Measurements from ENCODE around the gene LRP1B. TPM values are rescaled to one million over a fixed set of nuclear protein-coding genes. Genes with fewer than 3 reads are reported as not detected.

Gene LRP1B
- total RNA-seq, 1 donor from 2014 or later = 1.7 TPM

- no peaks in the 10 kb centered on the region for H3K36me3 Mint-ChIP-seq
- no peak overlapping the region for H3K27ac Mint-ChIP-seq
- no peaks in the 10 kb centered on the region for H3K4me1 Mint-ChIP-seq
- TF ChIP-seq CTCF (IDR thresholded peaks at IDR 0.05; ENCODE audit: unreplicated experiment) = peak; percentile 43
- no peak overlapping the region for H3K4me3 Mint-ChIP-seq
- H3K9me3 Mint-ChIP-seq = peaks cover 4% of the 10 kb centered on the region
- H3K27me3 Mint-ChIP-seq (ENCODE audit: low read depth) = no peaks in the 10 kb centered on the region
- DNase-seq (ENCODE audit: low spot score in 2 of 2, unreplicated experiment in 2 of 2) = no peak
Measured at GRCh38 chr2:142112757-142113221, 18.0 kb downstream of the LRP1B start.

GRCh38 chr2:142104134-142104758 is 26.6 kb downstream of the LRP1B start:
- no peak for DNase-seq (ENCODE audit: low spot score in 2 of 2, unreplicated experiment in 2 of 2)
- no peaks in the 10 kb centered on the region for H3K27me3 Mint-ChIP-seq (ENCODE audit: low read depth)
- no peaks in the 10 kb centered on the region for H3K36me3 Mint-ChIP-seq
- H3K9me3 Mint-ChIP-seq = no peaks in the 10 kb centered on the region
- TF ChIP-seq CTCF (IDR thresholded peaks at IDR 0.05; ENCODE audit: unreplicated experiment) = no peak
- H3K4me3 Mint-ChIP-seq = no peak overlapping the region
- peak overlapping the region; percentile 14 for H3K27ac Mint-ChIP-seq
- H3K4me1 Mint-ChIP-seq = peaks cover 28% of the 10 kb centered on the region

- H3K9me3 Mint-ChIP-seq = no peaks in the 10 kb centered on the region
- peaks cover 28% of the 10 kb centered on the region for H3K4me1 Mint-ChIP-seq
- no peaks in the 10 kb centered on the region for H3K27me3 Mint-ChIP-seq (ENCODE audit: low read depth)
- no peak overlapping the region for H3K4me3 Mint-ChIP-seq
- TF ChIP-seq CTCF (IDR thresholded peaks at IDR 0.05; ENCODE audit: unreplicated experiment) = no peak
- peak overlapping the region; percentile 13 for H3K27ac Mint-ChIP-seq
- DNase-seq (ENCODE audit: low spot score in 2 of 2, unreplicated experiment in 2 of 2) = no peak
- no peaks in the 10 kb centered on the region for H3K36me3 Mint-ChIP-seq
Measured at GRCh38 chr2:142100970-142101369, 29.8 kb downstream of the LRP1B start.

- H3K36me3 Mint-ChIP-seq = no peaks in the 10 kb centered on the region
- H3K9me3 Mint-ChIP-seq = no peaks in the 10 kb centered on the region
- peaks cover 28% of the 10 kb centered on the region for H3K4me1 Mint-ChIP-seq
- H3K27ac Mint-ChIP-seq = peak overlapping the region; percentile 13
- H3K4me3 Mint-ChIP-seq = no peak overlapping the region
- H3K27me3 Mint-ChIP-seq (ENCODE audit: low read depth) = no peaks in the 10 kb centered on the region
- no peak for DNase-seq (ENCODE audit: low spot score in 2 of 2, unreplicated experiment in 2 of 2)
- no peak for TF ChIP-seq CTCF (IDR thresholded peaks at IDR 0.05; ENCODE audit: unreplicated experiment)
Measured at GRCh38 chr2:142100139-142100873, 30.5 kb downstream of the LRP1B start.

- Mint-ChIP-seq H3K36me3 (no peaks in the 10 kb centered on the region), H3K27ac (no peak overlapping the region), H3K4me3 (no peak overlapping the region), H3K27me3 (ENCODE audit: low read depth) (no peaks in the 10 kb centered on the region), H3K9me3 (no peaks in the 10 kb centered on the region), H3K4me1 (peaks cover 15% of the 10 kb centered on the region)
- no peak for TF ChIP-seq CTCF (IDR thresholded peaks at IDR 0.05; ENCODE audit: unreplicated experiment)
- DNase-seq (ENCODE audit: low spot score in 2 of 2, unreplicated experiment in 2 of 2) = no peak
Measured at GRCh38 chr2:142097711-142098110, 33.1 kb downstream of the LRP1B start.
